Muscle layer of duodenum (tissue), 2 donors: ENCODE results near the gene CCL23.
"Not testable (repeated sequence)": the region's sequence is repeated elsewhere in the genome, so short reads cannot be mapped to it uniquely, and the experiment has no call there.

Source experiments
- H3K27ac ChIP-seq: one replicate; pipeline ENCODE4 v1.7.0; 2013; ENCODE audit warnings: mild to moderate bottlenecking, low read length
- H3K27me3 ChIP-seq: one replicate; pipeline ENCODE4 v1.7.0; 2013; ENCODE audit warnings: low read depth, mild to moderate bottlenecking, control low read depth, low read length
- H3K36me3 ChIP-seq, 2 donors: one replicate each; pipeline ENCODE4 v1.7.0; 2013; ENCODE audit warnings: low read length in 2 of 2, control low read depth in 1 of 2, mild to moderate bottlenecking in 1 of 2; ENCODE audit not compliant: insufficient read depth in 2 of 2, control insufficient read depth in 1 of 2
- H3K4me1 ChIP-seq, 2 donors: one replicate each; pipeline ENCODE4 v1.7.0; 2013; ENCODE audit warnings: low read length in 2 of 2, mild to moderate bottlenecking in 2 of 2, control low read depth in 1 of 2, moderate library complexity in 1 of 2; ENCODE audit not compliant: insufficient read depth in 2 of 2, control insufficient read depth in 1 of 2
- H3K4me3 ChIP-seq, 2 donors: one replicate each; pipeline ENCODE4 v1.7.0; 2013; ENCODE audit warnings: low read length in 2 of 2, low read depth in 1 of 2, mild to moderate bottlenecking in 1 of 2
- H3K9me3 ChIP-seq, 2 donors: one replicate each; pipeline ENCODE4 v1.7.0; 2013; ENCODE audit warnings: low read length in 2 of 2, control low read depth in 1 of 2, mild to moderate bottlenecking in 1 of 2; ENCODE audit not compliant: control insufficient read depth in 1 of 2
- donor health status: healthy.

Gene CCL23

DNA sequence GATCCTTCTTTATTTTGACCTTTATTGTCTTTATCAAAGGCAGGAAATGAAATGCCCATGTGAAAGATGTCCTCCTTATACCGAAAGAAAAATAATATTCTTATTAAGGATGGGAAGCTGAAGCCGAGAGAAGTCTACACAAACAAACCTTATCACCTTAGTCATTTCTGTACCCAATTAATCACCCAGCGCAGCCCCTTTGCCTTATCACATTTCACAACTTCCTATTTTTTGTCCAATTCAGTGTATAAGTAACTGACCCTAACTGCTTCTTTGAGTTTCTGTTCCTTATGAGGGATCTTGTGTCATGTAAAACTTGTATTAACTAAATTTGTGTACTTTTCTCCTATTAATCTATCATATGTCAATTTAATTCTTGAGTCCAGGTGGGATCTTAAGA is 16.4 kb upstream of the CCL23 start:
- no peaks in the 10 kb centered on the region for H3K36me3 ChIP-seq
- no peaks in the 10 kb centered on the region for H3K9me3 ChIP-seq
- no peaks in the 10 kb centered on the region for H3K27me3 ChIP-seq
- H3K27ac ChIP-seq, result no peak overlapping the region
- no peaks in the 10 kb centered on the region for H3K4me1 ChIP-seq
- H3K4me3 ChIP-seq, result no peak overlapping the region

DNA sequence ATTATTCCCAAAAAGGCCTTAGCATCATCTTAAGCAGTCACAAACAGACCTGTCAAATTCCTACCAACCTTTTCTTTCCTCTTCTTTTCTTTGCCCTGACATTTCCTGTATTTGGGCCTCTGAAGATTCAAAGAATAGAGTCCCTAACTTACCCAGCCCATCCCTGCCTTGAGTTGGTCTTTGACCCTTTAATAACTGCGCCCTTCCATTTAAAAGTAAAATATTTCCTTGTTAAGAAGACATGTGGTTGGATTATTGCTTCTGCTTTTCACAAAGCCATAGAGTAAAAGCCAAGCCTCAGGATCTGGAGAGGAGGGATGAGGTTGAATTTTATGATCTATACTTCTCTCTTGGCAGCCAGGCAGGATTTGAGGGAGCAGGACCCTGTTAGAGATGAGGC is 13.2 kb upstream of the CCL23 start:
- no peak overlapping the region for H3K27ac ChIP-seq

DNA sequence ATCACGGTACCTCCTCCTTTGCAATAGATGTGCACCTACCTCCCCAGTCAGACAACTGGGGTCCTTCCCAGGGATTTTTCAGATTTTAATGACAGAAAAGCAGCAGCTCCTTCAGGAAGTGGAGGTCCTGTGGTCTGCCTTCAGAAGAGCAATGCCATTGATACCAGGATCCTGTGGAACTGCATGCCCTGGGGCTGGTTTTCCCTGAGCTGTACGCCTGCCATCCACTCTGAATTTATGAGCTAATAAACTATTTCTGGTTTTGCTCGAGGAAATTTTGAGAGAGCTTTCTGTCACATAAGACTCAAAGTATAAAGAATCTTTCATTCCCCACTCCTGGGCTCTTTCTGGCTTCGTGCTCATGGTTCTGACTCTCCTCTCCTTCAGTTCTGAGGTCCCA is 10.0 kb upstream of the CCL23 start:
- no peaks in the 10 kb centered on the region for H3K27me3 ChIP-seq
- no peak overlapping the region for H3K4me3 ChIP-seq

More for the DNA sequence above, 13.2 kb upstream of the CCL23 start:
- Histone ChIP-seq H3K9me3 (no peaks in the 10 kb centered on the region), H3K36me3 (no peaks in the 10 kb centered on the region), H3K27me3 (no peaks in the 10 kb centered on the region), H3K4me3 (no peak overlapping the region), H3K4me1 (no peaks in the 10 kb centered on the region)

GRCh38 chr17:36024106-36024869 is 6.5 kb upstream of the CCL23 start:
- H3K4me3 ChIP-seq, result no peak overlapping the region
- H3K27ac ChIP-seq, result no peak overlapping the region
- H3K27me3 ChIP-seq, result no peaks in the 10 kb centered on the region
- H3K4me1 ChIP-seq, result no peaks in the 10 kb centered on the region
- H3K36me3 ChIP-seq, result no peaks in the 10 kb centered on the region
- H3K9me3 ChIP-seq, result no peaks in the 10 kb centered on the region

More for the DNA sequence above, 10.0 kb upstream of the CCL23 start:
- Histone ChIP-seq H3K36me3 (no peaks in the 10 kb centered on the region), H3K4me1 (no peaks in the 10 kb centered on the region), H3K9me3 (no peaks in the 10 kb centered on the region), H3K27ac (no peak overlapping the region)

DNA sequence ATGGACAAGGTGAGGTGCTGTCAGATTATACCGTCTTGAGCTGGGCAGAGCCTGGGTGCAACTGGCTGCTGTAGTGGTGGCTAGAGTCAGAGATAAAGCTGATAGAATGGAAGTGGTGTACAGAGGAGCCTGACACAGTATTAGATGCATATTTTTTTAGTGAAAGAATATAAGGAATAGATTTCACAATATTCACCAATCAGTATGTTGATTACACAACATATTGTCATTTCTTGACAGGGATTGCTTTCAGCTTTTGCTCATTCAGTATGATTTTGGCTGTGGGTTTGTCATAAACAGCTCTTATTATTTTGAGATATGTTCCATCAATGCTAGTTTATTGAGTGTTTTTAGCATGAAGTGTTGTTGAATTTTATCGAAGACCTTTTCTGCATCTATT is 1.7 kb upstream of the CCL23 start:
- no peak overlapping the region for H3K27ac ChIP-seq
- H3K36me3 ChIP-seq, result no peaks in the 10 kb centered on the region
- no peaks in the 10 kb centered on the region for H3K9me3 ChIP-seq
- no peaks in the 10 kb centered on the region for H3K4me1 ChIP-seq
- H3K27me3 ChIP-seq, result no peaks in the 10 kb centered on the region
- no peak overlapping the region for H3K4me3 ChIP-seq

GRCh38 chr17:36016555-36016954 is 1.2 kb downstream of the CCL23 start:
- no peaks in the 10 kb centered on the region for H3K4me1 ChIP-seq
- no peak overlapping the region for H3K27ac ChIP-seq
- H3K9me3 ChIP-seq, result peaks cover 0 to 13% of the 10 kb centered on the region in 2 donors
- no peaks in the 10 kb centered on the region for H3K27me3 ChIP-seq
- H3K36me3 ChIP-seq, result no peaks in the 10 kb centered on the region
- H3K4me3 ChIP-seq, result no peak overlapping the region

DNA sequence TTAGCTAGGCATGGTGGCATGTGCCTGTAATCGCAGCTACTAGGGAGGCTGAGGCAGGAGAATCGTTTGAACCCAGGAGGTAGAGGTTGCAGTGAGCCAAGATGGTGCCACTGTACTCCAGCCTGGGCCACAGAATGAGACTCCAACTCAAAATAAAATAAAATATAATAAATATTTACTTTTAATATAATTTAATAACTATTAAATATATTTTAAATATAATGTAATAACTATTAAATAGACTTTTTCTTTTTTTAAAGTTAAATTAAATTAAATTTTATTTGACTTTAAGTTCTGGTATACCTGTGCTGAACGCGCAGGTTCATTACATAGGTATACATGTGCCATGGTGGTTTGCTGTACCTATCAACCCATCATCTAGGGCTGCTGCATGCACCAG is 1.9 kb downstream of the CCL23 start:
- H3K4me3 ChIP-seq, H3K27ac ChIP-seq, H3K36me3 ChIP-seq, H3K4me1 ChIP-seq, H3K27me3 ChIP-seq: not testable (repeated sequence)
- H3K9me3 ChIP-seq, result peaks cover 0 to 13% of the 10 kb centered on the region in 2 donors

DNA sequence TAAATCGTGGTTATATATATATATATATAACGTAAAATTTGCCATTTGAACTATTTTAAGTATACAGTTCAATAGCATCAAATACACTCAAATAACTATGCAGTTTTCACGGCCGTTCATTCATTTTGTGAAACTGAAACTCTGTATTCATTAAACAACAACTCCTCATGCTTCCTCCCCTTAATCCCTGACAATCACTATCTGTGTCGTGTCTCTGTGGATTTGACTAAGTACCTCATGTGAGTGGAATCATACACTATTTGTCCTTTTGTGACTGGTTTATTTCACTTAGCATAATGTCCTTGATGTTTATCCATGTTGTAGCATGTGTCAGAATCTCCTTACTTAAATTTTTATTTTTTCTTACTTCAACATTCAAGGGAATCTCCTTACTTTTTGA is 2.8 kb downstream of the CCL23 start:
- H3K4me1 ChIP-seq, result no peaks in the 10 kb centered on the region
- H3K27ac ChIP-seq, result no peak overlapping the region
- H3K36me3 ChIP-seq, result no peaks in the 10 kb centered on the region
- H3K27me3 ChIP-seq, result no peaks in the 10 kb centered on the region
- no peak overlapping the region for H3K4me3 ChIP-seq
- peaks cover 0 to 17% of the 10 kb centered on the region in 2 donors for H3K9me3 ChIP-seq

- Histone ChIP-seq H3K36me3 (no peaks in the 10 kb centered on the region), H3K4me1 (no peaks in the 10 kb centered on the region), H3K27me3 (no peaks in the 10 kb centered on the region), H3K27ac (no peak overlapping the region), H3K9me3 (peaks cover 0 to 32% of the 10 kb centered on the region in 2 donors), H3K4me3 (no peak overlapping the region)
Observed at GRCh38 chr17:36011201-36011600, 6.6 kb downstream of the CCL23 start.

- H3K27ac ChIP-seq, result no peak overlapping the region
- no peaks in the 10 kb centered on the region for H3K27me3 ChIP-seq
- no peaks in the 10 kb centered on the region for H3K4me1 ChIP-seq
- H3K4me3 ChIP-seq, result no peak overlapping the region
- no peaks in the 10 kb centered on the region for H3K36me3 ChIP-seq
- H3K9me3 ChIP-seq, result peaks cover 0 to 32% of the 10 kb centered on the region in 2 donors
Observed at GRCh38 chr17:36008998-36009665, 8.6 kb downstream of the CCL23 start.

GRCh38 chr17:36004594-36005108 is 13.1 kb downstream of the CCL23 start:
- Histone ChIP-seq H3K4me3 (no peak overlapping the region), H3K9me3 (peaks cover 0 to 12% of the 10 kb centered on the region in 2 donors), H3K27ac (no peak overlapping the region), H3K27me3 (no peaks in the 10 kb centered on the region), H3K4me1 (no peaks in the 10 kb centered on the region), H3K36me3 (no peaks in the 10 kb centered on the region)
